Vagina (tissue), 2 donors: ENCODE data around the gene TOPORS.

Experiments used
- CTCF ChIP-seq, 3 experiments: fragments of 450-650 bp in 2 of 3; fragments of 200-600 bp in 1 of 3; sonication (generic) in 1 of 3; IDR thresholded peaks; one replicate each; pipeline ENCODE4 v1.5.1; 2017 to 2019; ENCODE audit warnings: antibody characterized with exemption in 3 of 3, mild to moderate bottlenecking in 2 of 3, moderate library complexity in 2 of 3
- POLR2A ChIP-seq, 2 donors: fragments of 450-650 bp; IDR thresholded peaks; one replicate each; pipeline ENCODE4 v1.6.1; 2017; ENCODE audit warnings: antibody characterized with exemption in 2 of 2, mild to moderate bottlenecking in 2 of 2, moderate library complexity in 2 of 2

- TF ChIP-seq CTCF (IDR thresholded peaks at IDR 0.05) = no peak
- TF ChIP-seq POLR2A (IDR thresholded peaks at IDR 0.05) = no peak
Observed at GRCh38 chr9:32580631-32581300, 28.4 kb upstream of the TOPORS start.
